CD4-positive, CD25-positive, alpha-beta regulatory T cell (primary cell): Measurements from ENCODE around the gene TACR3. TPM values are rescaled to one million over a fixed set of nuclear protein-coding genes. Genes with fewer than 3 reads are reported as not detected.
"Not testable (repeated sequence)": the region's sequence is repeated elsewhere in the genome, so short reads cannot be mapped to it uniquely, and the experiment has no call there.

Experiments
- ATAC-seq, 2 donors: fragments of 150-1000 bp; cut with Tn5 transposase; one replicate each; pipeline ENCODE4 v1.10.0; 2021; ENCODE audit warnings: low read depth in 2 of 2, moderate number of reproducible peaks in 2 of 2, moderate library complexity in 1 of 2
- DNase-seq, 3 donors: peaks; one replicate each; pipeline versions ENCODE4 v3.0.0 to v3.0.0-alpha.2; 2012 to 2022; ENCODE audit warnings: mixed read lengths in 1 of 3
- H3K27ac ChIP-seq: one replicate; pipeline ENCODE4 v1.7.0; 2013; ENCODE audit warnings: mild to moderate bottlenecking, low read length; ENCODE audit not compliant: insufficient read depth, poor library complexity, severe bottlenecking
- H3K27me3 ChIP-seq: one replicate; pipeline ENCODE4 v1.7.0; 2013; ENCODE audit warnings: low read length; ENCODE audit not compliant: control insufficient read depth, insufficient read depth
- H3K36me3 ChIP-seq: one replicate; pipeline ENCODE4 v1.7.0; 2013; ENCODE audit warnings: mild to moderate bottlenecking, low read length, moderate library complexity; ENCODE audit not compliant: control insufficient read depth, insufficient read depth
- H3K4me1 ChIP-seq: 2 replicates; pipeline ENCODE4 v1.7.0; 2013; ENCODE audit warnings: mild to moderate bottlenecking, low read length; ENCODE audit not compliant: insufficient read depth, control insufficient read depth, poor library complexity, severe bottlenecking
- H3K4me3 ChIP-seq: one replicate; pipeline ENCODE4 v1.7.0; 2013; ENCODE audit warnings: low read depth, mild to moderate bottlenecking, low read length, moderate library complexity
- H3K9me3 ChIP-seq, 2 experiments: 1 replicate in 1 of 2; 2 replicates in 1 of 2; pipeline ENCODE4 v1.7.0; 2013; ENCODE audit warnings: low read length in 2 of 2, mild to moderate bottlenecking in 1 of 2, moderate library complexity in 1 of 2; ENCODE audit not compliant: control insufficient read depth in 2 of 2
- H3K27ac Mint-ChIP-seq, 3 donors: one replicate each; pipeline ENCODE4 v1.8.0; 2020 to 2022; ENCODE audit warnings: mild to moderate bottlenecking in 3 of 3, mixed read lengths in 3 of 3, moderate library complexity in 2 of 3
- H3K27me3 Mint-ChIP-seq: one replicate; pipeline ENCODE4 v1.8.0; 2022; ENCODE audit warnings: mild to moderate bottlenecking, mixed read lengths
- H3K36me3 Mint-ChIP-seq: one replicate; pipeline ENCODE4 v1.8.0; 2020; ENCODE audit warnings: mixed read lengths
- H3K4me1 Mint-ChIP-seq, 4 donors: one replicate each; pipeline ENCODE4 v1.8.0; 2020 to 2022; ENCODE audit warnings: mixed read lengths in 4 of 4, mild to moderate bottlenecking in 1 of 4
- H3K4me3 Mint-ChIP-seq, 4 donors: one replicate each; pipeline ENCODE4 v1.8.0; 2020 to 2022; ENCODE audit warnings: mild to moderate bottlenecking in 4 of 4, mixed read lengths in 4 of 4, moderate library complexity in 3 of 4
- H3K9me3 Mint-ChIP-seq, 7 donors: one replicate each; pipeline ENCODE4 v1.8.0; 2020 to 2022; ENCODE audit warnings: mixed read lengths in 7 of 7, mild to moderate bottlenecking in 3 of 7, moderate library complexity in 2 of 7
- polyA plus RNA-seq, 4 donors: library from polyadenylated mRNA; unstranded; fragments of 300-500 nt; fragmentation: Illumina TruSeq; gene quantifications; one replicate each; pipeline ENCODE4 v1.2.3, GENCODE V29; 2021
- total RNA-seq: library from RNA; stranded (reverse); gene quantifications from one replicate; pipeline ENCODE4 v1.2.3, GENCODE V29; 2022

The TACR3 gene
- total and polyA plus RNA-seq, 5 donors from 2014 or later, result not detected

GRCh38 chr4:103719105-103719829 lies 518 bp downstream of the TACR3 start:
- Mint-ChIP-seq H3K36me3 (no peaks in the 10 kb centered on the region), H3K27me3 (peaks cover 15% of the 10 kb centered on the region), H3K4me1 (peaks cover 0 to 2% (median 0%) of the 10 kb centered on the region in 4 donors), H3K27ac (no peak overlapping the region), H3K9me3 (peaks cover 0 to 13% (median 4%) of the 10 kb centered on the region in 7 donors), H3K4me3 (no peak overlapping the region)
- H3K4me1 ChIP-seq, result no peaks in the 10 kb centered on the region
- no peaks in the 10 kb centered on the region for H3K27me3 ChIP-seq
- no peaks in the 10 kb centered on the region for H3K9me3 ChIP-seq
- H3K36me3 ChIP-seq, result no peaks in the 10 kb centered on the region
- H3K27ac ChIP-seq, result no peak overlapping the region
- no peak overlapping the region for H3K4me3 ChIP-seq
- DNase-seq (no peak), ATAC-seq (no peak)

DNA sequence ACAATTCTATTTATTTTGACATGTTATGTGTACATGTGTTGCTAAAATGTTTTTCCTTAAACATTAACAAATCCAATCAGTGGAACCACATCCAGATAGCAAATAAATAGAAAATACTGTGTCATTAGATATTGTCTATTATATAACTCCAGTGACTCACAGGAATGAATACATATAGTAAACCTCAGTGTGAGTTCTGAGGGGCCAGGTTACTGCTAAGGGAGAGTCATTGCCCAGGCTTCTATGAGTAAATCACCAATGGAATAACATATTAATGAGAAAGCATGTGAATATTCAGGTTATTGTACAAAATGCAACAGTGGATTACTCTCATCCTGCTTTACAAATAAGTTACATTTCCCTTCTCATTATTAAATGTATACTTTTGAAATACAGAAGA lies 27.2 kb downstream of the TACR3 start:
- no peaks in the 10 kb centered on the region for H3K4me1 Mint-ChIP-seq
- H3K4me3 Mint-ChIP-seq, result no peak overlapping the region
- ATAC-seq (no peak), DNase-seq (no peak)
- no peaks in the 10 kb centered on the region for H3K36me3 ChIP-seq
- H3K4me3 ChIP-seq, result no peak overlapping the region
- no peaks in the 10 kb centered on the region for H3K4me1 ChIP-seq
- no peaks in the 10 kb centered on the region for H3K9me3 ChIP-seq
- no peaks in the 10 kb centered on the region for H3K36me3 Mint-ChIP-seq
- no peak overlapping the region for H3K27ac Mint-ChIP-seq
- H3K27ac ChIP-seq, result no peak overlapping the region
- no peaks in the 10 kb centered on the region for H3K27me3 ChIP-seq
- peaks cover 0 to 12% (median 1%) of the 10 kb centered on the region in 7 donors for H3K9me3 Mint-ChIP-seq
- H3K27me3 Mint-ChIP-seq, result no peaks in the 10 kb centered on the region

DNA sequence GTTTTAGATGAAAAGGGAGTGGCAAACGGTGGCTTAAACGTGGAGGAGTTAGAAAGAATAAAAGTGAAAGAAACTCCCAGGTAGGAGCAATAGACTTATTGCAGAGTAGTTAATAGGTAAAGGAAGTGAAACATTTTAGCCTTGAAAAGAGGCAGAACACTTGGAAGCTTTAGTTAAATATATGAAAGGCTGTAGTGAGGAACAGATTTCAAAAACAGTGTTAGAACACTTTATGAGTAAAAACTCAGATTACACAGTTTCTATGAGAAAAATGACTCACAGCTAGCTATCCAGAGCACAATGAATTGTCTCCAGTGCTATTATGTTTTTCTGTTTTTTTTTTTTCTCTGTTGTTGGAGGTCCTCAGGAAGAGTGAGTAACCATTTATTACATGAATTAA lies 45.8 kb downstream of the TACR3 start:
- no peaks in the 10 kb centered on the region for H3K27me3 Mint-ChIP-seq
- no peak overlapping the region for H3K27ac Mint-ChIP-seq
- Histone ChIP-seq H3K27me3 (no peaks in the 10 kb centered on the region), H3K9me3 (no peaks in the 10 kb centered on the region), H3K36me3 (no peaks in the 10 kb centered on the region), H3K4me3 (no peak overlapping the region), H3K4me1 (no peaks in the 10 kb centered on the region), H3K27ac (no peak overlapping the region)
- no peak overlapping the region for H3K4me3 Mint-ChIP-seq
- no peak for DNase-seq
- ATAC-seq, result no peak
- no peaks in the 10 kb centered on the region for H3K4me1 Mint-ChIP-seq
- H3K9me3 Mint-ChIP-seq, result peaks cover 0 to 8% (median 3%) of the 10 kb centered on the region in 7 donors
- H3K36me3 Mint-ChIP-seq, result no peaks in the 10 kb centered on the region

- H3K4me3 ChIP-seq, ATAC-seq, H3K27ac Mint-ChIP-seq, H3K9me3 ChIP-seq, H3K36me3 ChIP-seq, H3K4me3 Mint-ChIP-seq, H3K27me3 ChIP-seq, H3K9me3 Mint-ChIP-seq, H3K4me1 Mint-ChIP-seq, H3K27ac ChIP-seq, H3K27me3 Mint-ChIP-seq, H3K36me3 Mint-ChIP-seq, H3K4me1 ChIP-seq, DNase-seq: not testable (repeated sequence)
These were observed 53.0 kb downstream of the TACR3 start for GRCh38 chr4:103666764-103667163.

DNA sequence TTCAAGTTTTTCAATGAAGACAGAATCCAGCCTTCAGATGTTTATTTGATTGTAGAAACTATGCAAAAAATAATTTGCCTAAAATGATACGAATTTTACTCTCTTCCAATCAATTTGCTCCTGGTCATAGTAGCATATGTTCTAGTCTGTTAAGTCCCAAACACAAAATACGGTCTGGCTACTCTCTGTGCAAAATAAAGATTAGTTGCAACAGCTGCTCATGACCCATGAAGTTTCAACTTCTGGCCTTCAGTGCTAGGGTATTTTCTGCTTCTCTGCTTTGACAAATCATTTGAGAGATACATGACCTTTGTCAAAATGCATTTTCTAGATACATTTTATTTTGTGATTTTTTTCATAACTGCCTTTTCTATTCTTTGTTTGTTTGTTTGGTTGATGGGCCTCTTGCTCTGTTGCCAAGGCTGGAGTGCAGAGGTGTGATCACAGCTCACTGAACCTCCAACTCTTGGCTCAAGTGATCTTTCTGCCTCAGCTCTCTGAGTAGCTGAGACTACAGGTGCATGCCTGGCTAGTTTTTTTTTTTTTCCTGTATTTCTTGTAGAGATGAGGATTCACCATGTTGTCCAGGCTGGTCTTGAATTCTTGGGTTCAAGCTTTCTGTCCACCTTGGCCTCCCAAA lies 55.2 kb downstream of the TACR3 start:
- no peak overlapping the region for H3K4me3 Mint-ChIP-seq
- Histone ChIP-seq H3K27me3 (no peaks in the 10 kb centered on the region), H3K4me3 (no peak overlapping the region), H3K36me3 (no peaks in the 10 kb centered on the region), H3K27ac (no peak overlapping the region), H3K9me3 (no peaks in the 10 kb centered on the region), H3K4me1 (no peaks in the 10 kb centered on the region)
- H3K27me3 Mint-ChIP-seq, result no peaks in the 10 kb centered on the region
- no peak overlapping the region for H3K27ac Mint-ChIP-seq
- DNase-seq (no peak), ATAC-seq (no peak)
- peaks cover 0 to 10% (median 0%) of the 10 kb centered on the region in 7 donors for H3K9me3 Mint-ChIP-seq
- no peaks in the 10 kb centered on the region for H3K36me3 Mint-ChIP-seq
- H3K4me1 Mint-ChIP-seq, result no peaks in the 10 kb centered on the region

DNA sequence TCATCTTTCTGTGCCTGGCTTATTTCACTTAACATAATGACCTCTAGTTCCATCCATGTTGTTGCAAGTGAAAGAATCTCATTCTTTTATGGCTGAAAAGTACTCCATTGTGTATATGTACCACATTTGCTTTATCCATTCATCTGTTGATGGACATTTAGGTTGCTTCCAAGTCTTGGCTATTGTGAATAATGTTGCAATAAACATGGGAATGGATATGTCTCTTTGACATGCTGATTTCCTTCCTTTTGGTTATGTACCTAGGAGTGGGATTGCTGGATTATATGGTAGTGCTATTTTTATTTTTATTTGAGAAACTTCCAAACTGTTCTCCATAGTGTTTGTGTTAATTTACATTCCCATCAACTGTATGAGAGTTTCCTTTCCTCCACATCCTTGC lies 71.2 kb downstream of the TACR3 start:
- Histone ChIP-seq H3K27ac (no peak overlapping the region), H3K9me3 (peaks cover 0 to 8% of the 10 kb centered on the region in 2 experiments), H3K36me3 (no peaks in the 10 kb centered on the region), H3K4me3 (no peak overlapping the region), H3K4me1 (no peaks in the 10 kb centered on the region), H3K27me3 (no peaks in the 10 kb centered on the region)
- H3K27ac Mint-ChIP-seq, result no peak overlapping the region
- no peak for ATAC-seq
- H3K36me3 Mint-ChIP-seq, result no peaks in the 10 kb centered on the region
- H3K4me3 Mint-ChIP-seq, result no peak overlapping the region
- H3K9me3 Mint-ChIP-seq, result peaks cover 0 to 8% (median 2%) of the 10 kb centered on the region in 7 donors
- H3K4me1 Mint-ChIP-seq, result no peaks in the 10 kb centered on the region
- H3K27me3 Mint-ChIP-seq, result no peaks in the 10 kb centered on the region
- no peak for DNase-seq

DNA sequence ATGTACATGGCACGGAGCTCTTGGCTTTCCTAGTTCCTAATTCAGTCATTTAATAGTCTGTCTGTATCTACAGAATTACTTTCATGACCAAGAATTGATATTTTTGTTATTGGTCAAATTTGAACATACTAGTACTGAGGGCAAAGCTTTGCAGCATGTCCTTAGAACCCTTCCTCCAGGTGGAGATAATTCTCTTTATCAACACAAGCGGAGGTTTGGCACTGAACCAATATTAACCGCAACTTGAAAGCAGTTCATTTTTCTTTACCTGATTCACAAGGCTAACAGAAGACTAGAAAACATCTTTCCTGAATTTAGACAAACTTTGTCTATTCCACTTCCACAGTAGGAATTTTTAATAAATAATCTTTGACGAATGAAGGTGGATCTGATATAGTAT lies 73.8 kb downstream of the TACR3 start:
- Mint-ChIP-seq H3K9me3 (peaks cover 0 to 7% (median 2%) of the 10 kb centered on the region in 7 donors), H3K27me3 (no peaks in the 10 kb centered on the region), H3K27ac (no peak overlapping the region), H3K36me3 (no peaks in the 10 kb centered on the region), H3K4me3 (no peak overlapping the region), H3K4me1 (no peaks in the 10 kb centered on the region)
- DNase-seq, result no peak
- H3K4me3 ChIP-seq, result no peak overlapping the region
- no peaks in the 10 kb centered on the region for H3K36me3 ChIP-seq
- no peaks in the 10 kb centered on the region for H3K4me1 ChIP-seq
- no peak overlapping the region for H3K27ac ChIP-seq
- H3K9me3 ChIP-seq, result no peaks in the 10 kb centered on the region
- H3K27me3 ChIP-seq, result no peaks in the 10 kb centered on the region
- ATAC-seq, result no peak

DNA sequence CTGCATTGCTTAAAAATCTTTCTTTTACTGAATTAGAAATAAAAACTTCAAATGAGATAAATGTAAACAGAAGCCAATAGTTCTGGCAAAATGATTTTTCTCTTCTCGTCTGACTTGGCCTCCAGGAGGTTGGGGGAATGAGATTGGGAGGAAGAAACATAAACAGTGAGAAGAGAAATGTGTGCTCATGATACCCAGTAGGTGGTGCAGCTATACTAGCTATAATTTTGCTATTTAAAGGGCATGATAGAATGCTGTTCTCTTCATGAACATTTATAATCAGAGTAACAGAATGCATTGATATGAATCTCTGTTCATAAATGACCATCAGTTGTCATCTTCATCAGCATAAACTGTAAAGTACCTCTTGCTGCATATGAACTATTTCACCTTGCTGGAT lies 85.5 kb downstream of the TACR3 start:
- H3K4me1 Mint-ChIP-seq, result no peaks in the 10 kb centered on the region
- H3K36me3 ChIP-seq, result no peaks in the 10 kb centered on the region
- no peak overlapping the region for H3K27ac Mint-ChIP-seq
- ATAC-seq (no peak), DNase-seq (no peak)
- no peaks in the 10 kb centered on the region for H3K4me1 ChIP-seq
- H3K27ac ChIP-seq, result no peak overlapping the region
- peaks cover 0 to 10% (median 3%) of the 10 kb centered on the region in 7 donors for H3K9me3 Mint-ChIP-seq
- H3K9me3 ChIP-seq, result no peaks in the 10 kb centered on the region
- H3K4me3 ChIP-seq, result no peak overlapping the region
- H3K27me3 Mint-ChIP-seq, result no peaks in the 10 kb centered on the region
- no peaks in the 10 kb centered on the region for H3K27me3 ChIP-seq
- no peaks in the 10 kb centered on the region for H3K36me3 Mint-ChIP-seq
- H3K4me3 Mint-ChIP-seq, result no peak overlapping the region
